ENCODE results near the gene NLRC5. TPM values are rescaled to one million over a fixed set of nuclear protein-coding genes. Genes with fewer than 3 reads are reported as not detected.
A peak's percentile ranks its signal among the peaks of the same experiment; 100 is the strongest.

The NLRC5 gene
- total RNA-seq, 2 experiments from 2014 or later = 135 to 153 TPM

DNA sequence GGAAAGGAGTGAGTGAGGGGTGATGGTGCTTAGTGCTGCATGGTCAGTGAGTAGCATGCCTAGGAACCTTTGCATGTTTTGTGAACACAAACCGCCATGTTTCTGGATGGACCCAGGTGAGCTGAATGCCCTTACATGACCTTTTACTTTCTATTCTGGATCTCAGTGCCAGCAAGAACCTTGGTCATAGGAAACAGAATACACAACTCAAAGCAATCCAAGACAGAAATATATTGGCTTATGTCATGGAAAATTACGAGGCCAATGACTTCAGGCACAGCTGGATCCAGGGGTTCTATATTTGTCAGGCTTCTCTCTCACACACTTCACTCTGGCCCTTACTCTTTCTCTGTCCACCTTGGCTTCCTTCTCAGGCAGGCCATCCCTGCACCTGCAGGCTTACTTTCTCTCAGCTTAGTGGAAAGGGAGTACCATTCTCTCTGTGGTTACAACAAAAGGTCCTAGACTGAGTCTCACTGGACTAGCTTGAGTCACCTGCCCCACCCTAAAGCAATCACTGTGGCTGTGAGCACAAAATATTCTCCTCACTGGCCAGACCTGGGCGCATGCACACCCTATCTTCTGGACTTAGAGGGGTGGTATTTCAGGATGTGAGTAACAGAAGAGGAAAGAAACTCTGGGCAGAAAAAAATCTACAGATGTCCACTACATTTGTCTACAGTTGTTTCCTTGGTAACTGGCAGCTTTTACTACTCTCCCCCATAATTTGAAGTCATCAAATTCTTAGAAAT, 82.7 kb downstream of the NLRC5 start:
- peak; percentile 28 for DNase-seq
- Mint-ChIP-seq H3K9me3 (no peaks in the 10 kb centered on the region), H3K27ac (peak overlapping the region; percentile 75), H3K4me1 (ENCODE audit: low read depth) (peaks cover 31% of the 10 kb centered on the region), H3K27me3 (no peaks in the 10 kb centered on the region), H3K4me3 (no peak overlapping the region), H3K36me3 (ENCODE audit: low read depth) (peaks cover 46% of the 10 kb centered on the region)
- intact Hi-C loops (cut with micrococcal nuclease) = no loop called here
- TF ChIP-seq, protein P1, sequence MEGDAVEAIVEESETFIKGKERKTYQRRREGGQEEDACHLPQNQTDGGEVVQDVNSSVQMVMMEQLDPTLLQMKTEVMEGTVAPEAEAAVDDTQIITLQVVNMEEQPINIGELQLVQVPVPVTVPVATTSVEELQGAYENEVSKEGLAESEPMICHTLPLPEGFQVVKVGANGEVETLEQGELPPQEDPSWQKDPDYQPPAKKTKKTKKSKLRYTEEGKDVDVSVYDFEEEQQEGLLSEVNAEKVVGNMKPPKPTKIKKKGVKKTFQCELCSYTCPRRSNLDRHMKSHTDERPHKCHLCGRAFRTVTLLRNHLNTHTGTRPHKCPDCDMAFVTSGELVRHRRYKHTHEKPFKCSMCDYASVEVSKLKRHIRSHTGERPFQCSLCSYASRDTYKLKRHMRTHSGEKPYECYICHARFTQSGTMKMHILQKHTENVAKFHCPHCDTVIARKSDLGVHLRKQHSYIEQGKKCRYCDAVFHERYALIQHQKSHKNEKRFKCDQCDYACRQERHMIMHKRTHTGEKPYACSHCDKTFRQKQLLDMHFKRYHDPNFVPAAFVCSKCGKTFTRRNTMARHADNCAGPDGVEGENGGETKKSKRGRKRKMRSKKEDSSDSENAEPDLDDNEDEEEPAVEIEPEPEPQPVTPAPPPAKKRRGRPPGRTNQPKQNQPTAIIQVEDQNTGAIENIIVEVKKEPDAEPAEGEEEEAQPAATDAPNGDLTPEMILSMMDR (IDR thresholded peaks at IDR 0.05) = no peak
- ATAC-seq = peak; percentile 68
- ChIA-PET CTCF (interaction anchor here (0.6 kb wide), 1 partner anchor 116 kb away, joined by 3 read pairs; no protein-coding TSS in a partner anchor), POLR2A (interaction anchor here (0.6 to 1.6 kb wide), 5 partner anchors 11 to 79 kb away, joined by 3 to 6 read pairs (median 3); partner anchors contain the start of gene CPNE2)

DNA sequence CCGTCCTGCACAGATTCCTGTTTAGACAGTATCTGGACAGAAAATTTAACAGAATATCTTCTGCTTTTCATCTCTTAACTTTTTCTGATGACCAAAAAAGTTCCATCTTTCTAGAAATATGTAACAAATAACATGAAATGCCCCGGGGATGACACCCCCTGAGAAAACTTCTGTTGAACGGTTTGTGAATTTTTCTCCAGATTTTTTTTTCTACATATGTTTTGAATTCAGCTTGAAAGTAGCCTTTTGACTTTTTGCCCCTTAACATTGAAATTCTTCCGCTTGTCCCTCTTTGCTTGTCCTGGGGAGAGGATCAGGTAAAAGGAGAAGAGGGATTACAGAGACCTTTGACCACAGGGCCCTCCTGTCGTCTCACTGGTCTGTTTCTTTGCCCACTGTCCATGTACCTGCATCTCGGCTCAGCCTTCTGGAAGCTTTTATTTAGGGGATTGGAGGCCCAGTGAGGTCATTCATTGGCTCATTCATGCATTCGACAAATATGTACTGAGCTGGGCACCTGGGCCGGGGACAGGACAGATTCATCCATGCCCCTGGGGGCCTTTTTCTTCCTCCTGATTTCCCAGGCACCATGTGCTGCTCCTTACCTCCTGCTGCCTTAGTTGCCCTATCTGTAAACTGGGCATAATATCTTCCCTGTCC, 83.4 kb downstream of the NLRC5 start:
- TF ChIP-seq, protein P1 (IDR thresholded peaks at IDR 0.05) = no peak
- H3K9me3 Mint-ChIP-seq = no peaks in the 10 kb centered on the region
- DNase-seq (no peak), ATAC-seq (no peak)
- CTCF ChIA-PET = interaction anchor here (0.6 kb wide), 1 partner anchor 117 kb away, joined by 3 read pairs; no protein-coding TSS in a partner anchor
- POLR2A ChIA-PET = interaction anchor here (1.1 to 2.1 kb wide), 5 partner anchors 11 to 79 kb away, joined by 3 to 6 read pairs (median 5); partner anchors contain the start of gene CPNE2
- H3K36me3 Mint-ChIP-seq (ENCODE audit: low read depth) = peaks cover 42% of the 10 kb centered on the region
- H3K4me3 Mint-ChIP-seq = no peak overlapping the region
- peak overlapping the region; percentile 75 for H3K27ac Mint-ChIP-seq
- peaks cover 31% of the 10 kb centered on the region for H3K4me1 Mint-ChIP-seq (ENCODE audit: low read depth)
- intact Hi-C loops (cut with micrococcal nuclease) = no loop called here
- H3K27me3 Mint-ChIP-seq = no peaks in the 10 kb centered on the region

DNA sequence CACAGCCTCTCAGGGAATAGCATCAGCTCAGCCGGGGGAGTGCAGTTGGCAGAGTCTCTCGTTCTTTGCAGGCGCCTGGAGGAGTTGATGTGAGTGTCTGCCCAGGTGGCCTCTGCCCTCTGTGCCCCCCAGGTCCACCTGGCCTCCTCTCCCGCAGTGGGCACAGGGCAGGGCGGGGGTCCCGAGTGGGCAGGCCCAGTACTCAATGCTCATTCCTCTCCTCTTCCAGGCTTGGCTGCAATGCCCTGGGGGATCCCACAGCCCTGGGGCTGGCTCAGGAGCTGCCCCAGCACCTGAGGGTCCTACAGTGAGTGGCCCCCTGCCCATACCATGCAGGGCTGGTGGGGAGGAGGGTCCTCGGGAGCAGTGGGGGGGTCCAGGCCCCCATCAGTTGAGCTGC, 88.4 kb downstream of the NLRC5 start:
- DNase-seq = no peak
- intact Hi-C loops (cut with micrococcal nuclease) = no loop called here
- TF ChIP-seq, protein P1 (IDR thresholded peaks at IDR 0.05) = no peak
- Mint-ChIP-seq H3K9me3 (no peaks in the 10 kb centered on the region), H3K36me3 (ENCODE audit: low read depth) (peaks cover 31% of the 10 kb centered on the region), H3K4me1 (ENCODE audit: low read depth) (no peaks in the 10 kb centered on the region), H3K4me3 (no peak overlapping the region), H3K27me3 (no peaks in the 10 kb centered on the region), H3K27ac (no peak overlapping the region)
- ChIA-PET CTCF (interaction anchor here (10.1 kb wide), 1 partner anchor 19 kb away, joined by 114 read pairs; the partner anchor contains the start of gene CPNE2), POLR2A (interaction anchor here (3.2 kb wide), 1 partner anchor 11 kb away, joined by 15 read pairs; no protein-coding TSS in a partner anchor)
- no peak for ATAC-seq

DNA sequence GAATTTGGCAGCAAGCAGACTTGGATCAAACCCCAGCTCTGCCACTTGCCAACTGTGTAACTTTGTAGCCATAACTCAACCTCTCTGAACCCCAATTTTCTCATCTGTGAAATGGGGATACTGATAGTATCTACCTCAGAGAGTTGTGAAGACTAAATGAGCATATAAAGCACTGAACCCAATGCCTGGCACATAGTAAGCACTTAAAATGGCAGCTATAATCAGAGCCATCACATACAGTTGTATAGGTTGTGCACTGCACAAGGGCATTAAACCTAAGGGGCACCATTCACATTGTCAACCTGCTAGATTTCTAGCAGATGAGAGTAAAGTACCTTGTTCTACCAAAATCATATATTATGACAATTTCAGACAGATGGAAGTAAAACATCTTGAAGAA, 92.4 kb downstream of the NLRC5 start:
- peaks cover 10% of the 10 kb centered on the region for H3K4me1 Mint-ChIP-seq (ENCODE audit: low read depth)
- H3K27me3 Mint-ChIP-seq = no peaks in the 10 kb centered on the region
- H3K27ac Mint-ChIP-seq = peak overlapping the region; percentile 46
- intact Hi-C loops (cut with micrococcal nuclease) = loop anchor here (10.0 kb wide), 1 partner anchor 213 kb away; no protein-coding TSS in a partner anchor
- no peak overlapping the region for H3K4me3 Mint-ChIP-seq
- H3K36me3 Mint-ChIP-seq (ENCODE audit: low read depth) = peaks cover 15% of the 10 kb centered on the region
- H3K9me3 Mint-ChIP-seq = no peaks in the 10 kb centered on the region
- ChIA-PET CTCF (interaction anchor here (7.3 to 10.1 kb wide), 2 partner anchors 15 to 86 kb away, joined by 92 to 114 read pairs; partner anchors contain the start of gene CPNE2), POLR2A (interaction anchor here (3.0 kb wide), 1 partner anchor 11 kb away, joined by 17 read pairs; the partner anchor contains the start of gene CPNE2)
- ATAC-seq = no peak
- DNase-seq = no peak
- TF ChIP-seq, protein P1 (IDR thresholded peaks at IDR 0.05) = no peak
